Urothelium cell line (cell line): ENCODE measurements around the gene TM7SF2.
"Not testable (repeated sequence)": the region's sequence is repeated elsewhere in the genome, so short reads cannot be mapped to it uniquely, and the experiment has no call there.

Experiments
- DNase-seq: peaks from one replicate; pipeline ENCODE4 v3.0.0; 2011; ENCODE audit warnings: low spot score, mixed read lengths
- FAIRE-seq: peaks from 2 replicates; lab custom pipeline; 2011; peaks lifted over from hg19 to GRCh38; lab: Jason Lieb, UNC

The TM7SF2 gene

GRCh38 chr11:65128182-65129145 lies 16.8 kb downstream of the TM7SF2 start:
- DNase-seq (no peak), FAIRE-seq (no peak)

GRCh38 chr11:65129649-65130441 lies 18.2 kb downstream of the TM7SF2 start:
- FAIRE-seq (no peak), DNase-seq (no peak)

DNA sequence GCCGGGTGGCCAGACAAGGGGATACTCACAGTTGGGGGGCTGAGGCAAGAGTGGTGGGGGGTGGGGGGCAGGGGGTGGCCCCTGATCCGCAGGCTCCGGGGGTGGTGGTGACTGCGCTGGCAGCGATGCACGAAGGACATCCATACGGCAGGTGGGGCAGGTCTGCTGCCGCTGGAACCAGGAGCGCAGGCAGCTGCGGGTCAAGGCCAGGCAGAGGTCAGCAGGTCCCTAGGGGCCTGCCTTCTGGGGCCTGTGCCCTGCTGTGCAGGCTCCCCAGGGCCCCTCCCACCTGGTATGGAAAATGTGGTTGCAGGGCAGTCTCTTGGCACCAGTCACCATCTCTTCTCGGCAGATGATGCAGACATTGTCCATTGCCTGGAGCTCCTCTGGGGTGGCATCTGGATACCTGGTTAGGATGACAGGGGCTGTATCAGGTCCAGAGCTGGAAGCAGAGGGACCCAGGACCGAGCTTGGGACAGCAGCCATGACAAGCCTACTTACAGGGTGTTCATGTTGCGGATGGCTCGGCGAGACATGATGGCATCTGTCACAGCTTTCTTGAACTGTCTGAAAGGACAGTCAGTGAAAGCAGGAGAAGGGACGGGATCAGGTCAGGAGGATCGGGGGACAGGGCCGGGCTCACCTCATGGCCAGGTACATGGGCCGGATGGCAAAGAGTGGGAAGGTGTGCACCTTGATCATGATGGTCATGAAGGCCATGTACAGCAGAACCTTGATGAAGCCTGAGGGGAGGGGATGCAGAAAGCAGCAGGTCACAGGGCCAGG lies 19.2 kb downstream of the TM7SF2 start:
- FAIRE-seq (no peak), DNase-seq (no peak)

GRCh38 chr11:65131417-65131776 lies 19.7 kb downstream of the TM7SF2 start:
- DNase-seq (no peak), FAIRE-seq (no peak)

DNA sequence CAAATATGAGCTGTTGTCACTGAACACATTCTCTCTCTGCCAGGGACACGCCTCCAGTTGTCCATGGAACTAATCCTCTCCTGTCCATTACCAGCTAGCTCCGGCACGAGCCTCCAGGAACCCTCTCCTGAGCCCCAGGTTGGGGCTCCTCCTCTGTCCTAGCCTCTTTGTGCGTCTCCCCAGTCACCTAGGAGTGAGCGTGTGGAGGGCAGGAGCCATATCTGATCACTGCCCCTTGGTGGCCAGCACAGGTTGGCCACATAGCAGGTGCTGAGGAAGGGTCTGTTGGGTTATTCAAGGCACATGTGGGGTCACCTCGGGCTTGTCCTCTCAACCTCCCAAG lies 20.2 kb downstream of the TM7SF2 start:
- FAIRE-seq (no peak), DNase-seq (no peak)

- FAIRE-seq (no peak), DNase-seq (no peak)
Measured at GRCh38 chr11:65132238-65132987, 20.7 kb downstream of the TM7SF2 start.

DNA sequence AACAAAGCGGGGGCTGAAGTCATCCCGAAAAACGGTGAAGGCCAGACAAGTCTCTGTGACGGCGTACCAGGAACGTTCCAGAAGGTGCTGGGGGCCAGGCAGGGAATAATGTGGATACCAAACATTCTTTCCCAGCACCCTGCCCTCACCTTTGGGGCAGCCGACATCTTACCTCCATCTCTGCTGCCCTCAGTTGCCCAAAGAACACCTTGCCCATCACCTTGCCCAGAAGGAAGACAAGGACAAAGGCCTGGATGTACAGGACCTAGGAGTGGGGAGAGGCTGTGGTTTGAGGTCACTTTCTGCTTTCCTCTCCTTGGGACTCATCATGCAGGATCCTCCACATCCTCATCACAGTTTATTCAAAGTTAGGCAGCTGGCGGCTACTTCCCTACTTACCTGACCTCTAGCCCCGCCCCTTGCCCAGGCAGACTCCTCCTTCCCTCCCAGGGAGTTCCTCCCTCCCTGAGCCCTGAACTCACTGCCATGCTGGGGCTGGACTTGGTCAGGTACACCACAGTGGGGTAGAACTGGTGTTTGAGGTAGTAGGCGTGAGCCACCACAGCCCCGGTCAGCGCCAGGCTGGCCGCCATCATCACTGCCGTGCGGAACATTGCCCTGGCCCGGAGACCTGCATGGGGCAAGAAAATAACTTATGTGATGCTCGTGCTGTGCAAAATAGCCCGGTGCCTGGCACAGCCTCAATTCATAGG lies 21.5 kb downstream of the TM7SF2 start:
- DNase-seq, result peak; percentile 61
- FAIRE-seq, result no peak

DNA sequence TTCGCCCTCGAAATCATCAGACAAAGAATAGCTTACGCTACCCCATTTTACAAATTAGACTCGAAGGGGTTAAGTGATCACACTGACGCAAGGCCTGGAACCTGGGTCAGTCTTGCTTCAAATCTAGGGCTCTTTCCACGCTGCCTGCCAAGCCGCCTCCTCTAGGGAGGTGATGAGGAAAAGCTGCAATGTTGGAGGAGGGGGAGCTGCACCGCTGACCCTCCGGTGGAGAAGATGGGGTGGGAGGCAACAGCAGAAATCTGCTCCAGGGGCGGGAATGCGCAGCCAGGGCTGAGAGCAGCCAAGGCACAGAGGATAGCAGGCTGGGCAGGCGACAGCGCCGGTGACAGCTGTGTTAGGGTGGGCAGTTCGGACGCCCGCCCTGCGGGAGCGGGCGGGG lies 22.1 kb downstream of the TM7SF2 start:
- no peak for FAIRE-seq
- no peak for DNase-seq

DNA sequence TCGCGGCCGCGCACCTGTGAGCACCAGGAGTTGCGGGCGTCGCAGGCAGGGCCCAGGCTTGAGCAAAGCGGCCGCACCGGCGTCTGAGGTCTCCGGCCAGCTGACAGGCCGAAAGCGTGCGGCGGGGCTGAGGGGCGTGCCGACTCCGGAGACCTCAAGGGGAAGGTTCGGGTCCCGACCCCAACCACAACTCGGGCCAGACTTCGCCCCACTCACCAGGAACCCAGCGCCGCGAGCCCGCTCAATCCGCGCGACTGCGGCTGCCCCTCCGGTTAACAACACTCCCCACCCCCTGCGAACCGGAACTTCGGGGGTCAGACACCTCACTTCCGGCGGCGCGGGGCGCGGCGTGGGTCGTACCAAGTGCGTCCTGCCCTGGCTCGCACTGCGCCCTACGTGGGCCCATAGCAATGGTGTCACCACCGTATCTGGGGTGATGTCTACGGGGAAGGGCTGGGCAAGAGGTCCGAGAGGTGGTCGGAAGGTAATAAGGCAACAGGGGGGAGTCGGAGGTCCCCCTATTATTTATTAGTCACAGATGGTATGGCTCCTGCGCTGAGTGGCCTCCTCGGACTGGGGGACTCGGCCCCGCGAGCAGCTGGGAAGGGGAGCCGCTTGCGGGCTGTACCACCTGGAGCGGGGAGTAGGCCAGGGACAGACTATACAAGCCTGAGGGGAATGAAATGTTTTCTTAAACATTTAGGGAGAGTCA lies 22.7 kb downstream of the TM7SF2 start, which contains the start of gene SYVN1:
SYVN1 (minus strand) TSS at position 280 of the 712 bp plus-strand sequence. CDS start 918 bp downstream, outside the sequence.
- peak; percentile 98 for FAIRE-seq
- DNase-seq, result peak; percentile 91

GRCh38 chr11:65134952-65135632 lies 23.4 kb downstream of the TM7SF2 start:
- DNase-seq, result peak; percentile 95
- no peak for FAIRE-seq

GRCh38 chr11:65135633-65136145 lies 24.0 kb downstream of the TM7SF2 start:
- DNase-seq (no peak), FAIRE-seq (no peak)

- DNase-seq (no peak), FAIRE-seq (no peak)
Measured at GRCh38 chr11:65136515-65137096, 24.9 kb downstream of the TM7SF2 start.

DNA sequence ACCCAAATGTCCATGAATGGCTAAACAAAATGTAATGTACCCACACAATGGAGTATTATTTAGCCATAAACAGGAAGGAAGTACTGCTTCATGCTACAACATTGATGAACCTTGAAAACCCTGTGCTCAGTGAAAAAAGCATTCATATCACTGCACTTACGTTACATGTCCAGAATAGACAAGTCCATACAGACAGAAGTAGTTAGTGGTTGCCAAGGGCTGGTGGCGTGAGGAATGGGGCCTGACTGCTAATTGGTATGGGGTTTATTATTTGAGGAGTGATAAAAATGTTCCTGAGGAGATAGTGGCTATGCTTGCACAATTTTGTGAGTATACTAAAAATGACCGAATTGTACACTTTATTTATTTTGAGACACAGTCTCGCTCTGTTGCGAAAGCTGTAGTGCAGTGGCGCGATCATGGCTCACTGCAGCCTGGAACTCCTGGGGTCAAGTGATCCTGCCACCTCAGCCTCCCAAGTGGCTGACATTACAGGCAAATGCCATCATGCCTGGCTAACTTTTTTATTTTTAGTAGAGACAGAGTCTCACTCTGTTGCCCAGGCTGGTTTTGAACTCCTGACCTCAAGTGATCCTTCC lies 30.3 kb downstream of the TM7SF2 start:
- FAIRE-seq (peak; percentile 20), DNase-seq (no peak)

DNA sequence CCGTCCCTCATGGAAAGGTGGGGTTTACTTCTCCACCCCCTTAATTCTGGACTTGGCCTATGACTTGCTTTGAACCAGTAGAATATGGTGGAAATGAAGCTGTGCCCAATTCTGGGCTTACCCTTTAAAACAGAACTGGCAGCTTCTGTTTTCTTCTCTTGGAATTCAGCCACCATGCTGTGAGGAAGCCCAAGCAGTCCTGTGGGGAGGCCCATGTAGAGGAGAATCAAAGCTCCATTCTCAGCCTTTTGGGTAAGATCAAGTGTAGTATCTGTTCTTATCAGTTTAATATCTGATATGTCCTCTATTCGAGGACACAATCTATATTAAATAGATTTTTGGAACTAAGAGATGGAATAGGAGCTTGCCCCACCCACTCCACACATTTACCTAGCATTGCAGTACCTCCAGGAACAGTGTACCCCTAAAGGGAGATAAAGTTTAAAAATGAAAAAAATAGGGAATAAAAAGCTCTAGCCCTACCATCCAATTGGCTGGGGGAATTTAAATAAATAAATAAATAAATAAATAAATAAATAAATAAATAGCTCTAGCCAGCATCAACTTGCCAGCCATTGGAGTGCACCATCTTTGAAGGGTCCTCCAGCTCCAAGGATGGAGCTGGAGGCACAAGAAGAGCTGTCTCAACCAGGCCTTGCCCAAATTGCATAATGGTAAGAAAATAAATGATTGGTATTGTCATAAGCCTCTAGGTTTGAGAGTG lies 35.8 kb downstream of the TM7SF2 start:
- FAIRE-seq (no peak), DNase-seq (no peak)

DNA sequence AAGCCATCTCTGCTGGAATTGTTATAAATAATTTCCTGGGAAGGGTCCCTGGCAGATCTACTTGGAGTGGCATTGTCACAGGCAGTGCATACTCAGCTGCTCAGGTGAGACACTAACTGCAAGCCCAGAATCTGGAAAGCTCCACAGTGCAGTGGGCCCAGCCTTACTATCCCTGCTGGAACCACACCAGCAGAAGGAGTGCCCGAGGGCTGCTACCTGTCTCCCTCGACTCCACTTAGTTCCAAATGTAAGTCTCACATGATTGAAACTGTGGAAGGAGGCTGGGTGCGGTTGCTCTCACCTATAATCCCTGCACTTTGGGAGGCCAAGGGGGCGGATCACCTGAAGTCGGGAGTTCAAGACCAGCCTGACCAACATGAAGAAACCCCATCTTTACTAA lies 37.0 kb downstream of the TM7SF2 start:
- FAIRE-seq (no peak), DNase-seq (no peak)

DNA sequence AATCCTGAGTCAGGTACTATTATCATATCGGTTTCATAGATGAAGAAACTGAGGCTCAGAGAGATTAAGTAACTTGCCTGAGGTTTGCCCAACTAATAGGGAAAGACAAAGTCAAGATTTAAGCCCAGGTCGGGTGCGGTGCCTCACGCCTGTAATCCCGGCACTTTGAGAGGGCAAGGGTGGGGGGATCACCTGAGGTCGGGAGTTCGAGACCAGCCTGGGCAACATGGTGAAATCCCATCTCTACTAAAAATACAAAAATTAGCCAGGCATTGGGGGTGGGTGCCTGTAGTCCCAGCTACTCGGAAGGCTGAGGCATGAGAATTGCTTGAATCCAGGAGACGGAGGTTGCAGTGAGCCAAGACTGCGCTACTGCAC lies 38.4 kb downstream of the TM7SF2 start:
- not testable (repeated sequence) for DNase-seq, FAIRE-seq
